ENCODE measurements around the gene R3HDM4.

Gene R3HDM4

GRCh38 chr19:900302-901111, 12.5 kb downstream of the R3HDM4 start:
- Histone ChIP-seq H2BK15ac (ENCODE audit: low read length) (no peak overlapping the region), H2BK12ac (ENCODE audit: low read length) (no peak overlapping the region), H4K8ac (ENCODE audit: low read depth, low read length) (no peak overlapping the region), H4K91ac (ENCODE audit: low read depth, low read length, poor library complexity) (no peak overlapping the region), H3K14ac (ENCODE audit: low read length) (no peak overlapping the region), H2BK120ac (ENCODE audit: low read depth, low read length) (no peak overlapping the region), H3K4me3 (ENCODE audit: low read length in 2 of 2) (no peak overlapping the region), H3K18ac (ENCODE audit: low read length) (peak overlapping the region; percentile 52), H3K27ac (replicated peaks; ENCODE audit: low read length) (no peak overlapping the region), H3K4ac (ENCODE audit: low read length) (no peak overlapping the region), H3K27me3 (ENCODE audit: control insufficient read depth in 3 of 3, insufficient read depth in 3 of 3, low read depth in 1 of 3, low read length in 3 of 3) (no peaks in the 10 kb centered on the region), H2BK5ac (ENCODE audit: low read length) (peak overlapping the region; percentile 75), H2AFZ (ENCODE audit: low read length) (no peak overlapping the region), H3K9ac (ENCODE audit: low read depth, low read length, poor library complexity) (no peak overlapping the region), H3K79me1 (ENCODE audit: low read depth, low read length) (peaks cover 11% of the 10 kb centered on the region), H2AK5ac (ENCODE audit: low read depth, low read length) (no peak overlapping the region), H3K23ac (ENCODE audit: low read depth, low read length, poor library complexity) (no peak overlapping the region), H3K9me3 (replicated peaks in 1 of 2; ENCODE audit: control insufficient read depth in 2 of 2, insufficient read depth in 1 of 2, low read depth in 1 of 2, low read length in 2 of 2) (no peaks in the 10 kb centered on the region), H3K4me1 (ENCODE audit: control insufficient read depth in 2 of 2, insufficient read depth in 1 of 2, low read depth in 1 of 2, low read length in 2 of 2) (peaks cover 5 to 7% of the 10 kb centered on the region in 2 donors), H3K36me3 (replicated peaks in 1 of 2; ENCODE audit: control insufficient read depth in 2 of 2, insufficient read depth in 2 of 2, low read length in 2 of 2) (peaks cover 3 to 53% of the 10 kb centered on the region in 2 donors), H3K4me2 (ENCODE audit: insufficient read depth, low read length, poor library complexity, severe bottlenecking) (no peak overlapping the region)
- no CpG with 5 or more reads among the region's 30 CpGs for WGBS, 2 donors (ENCODE audit: extremely low coverage in 2 of 2, insufficient read length in 2 of 2, insufficient replicate concordance in 1 of 2)
- DNase-seq (ENCODE audit: low spot score): no peak

- Histone ChIP-seq H4K8ac (ENCODE audit: low read depth, low read length) (no peak overlapping the region), H3K23ac (ENCODE audit: low read depth, low read length, poor library complexity) (no peak overlapping the region), H2AK5ac (ENCODE audit: low read depth, low read length) (no peak overlapping the region), H3K9ac (ENCODE audit: low read depth, low read length, poor library complexity) (no peak overlapping the region), H3K79me1 (ENCODE audit: low read depth, low read length) (peaks cover 10% of the 10 kb centered on the region), H2BK12ac (ENCODE audit: low read length) (no peak overlapping the region), H3K27ac (replicated peaks; ENCODE audit: low read length) (no peak overlapping the region), H3K18ac (ENCODE audit: low read length) (no peak overlapping the region), H3K27me3 (ENCODE audit: control insufficient read depth in 3 of 3, insufficient read depth in 3 of 3, low read depth in 1 of 3, low read length in 3 of 3) (no peaks in the 10 kb centered on the region), H2BK120ac (ENCODE audit: low read depth, low read length) (no peak overlapping the region), H3K36me3 (replicated peaks in 1 of 2; ENCODE audit: control insufficient read depth in 2 of 2, insufficient read depth in 2 of 2, low read length in 2 of 2) (peaks cover 3 to 53% of the 10 kb centered on the region in 2 donors), H2BK5ac (ENCODE audit: low read length) (peak overlapping the region; percentile 75), H3K4me2 (ENCODE audit: insufficient read depth, low read length, poor library complexity, severe bottlenecking) (no peak overlapping the region), H2AFZ (ENCODE audit: low read length) (no peak overlapping the region), H3K4me3 (ENCODE audit: low read length in 2 of 2) (no peak overlapping the region), H3K4me1 (ENCODE audit: control insufficient read depth in 2 of 2, insufficient read depth in 1 of 2, low read depth in 1 of 2, low read length in 2 of 2) (peaks cover 5 to 7% of the 10 kb centered on the region in 2 donors), H3K14ac (ENCODE audit: low read length) (no peak overlapping the region), H3K9me3 (replicated peaks in 1 of 2; ENCODE audit: control insufficient read depth in 2 of 2, insufficient read depth in 1 of 2, low read depth in 1 of 2, low read length in 2 of 2) (no peaks in the 10 kb centered on the region), H2BK15ac (ENCODE audit: low read length) (no peak overlapping the region), H3K4ac (ENCODE audit: low read length) (no peak overlapping the region), H4K91ac (ENCODE audit: low read depth, low read length, poor library complexity) (no peak overlapping the region)
- WGBS, 2 donors (ENCODE audit: extremely low coverage in 2 of 2, insufficient read length in 2 of 2, insufficient replicate concordance in 1 of 2): no CpG with 5 or more reads among the region's 15 CpGs
- DNase-seq (ENCODE audit: low spot score): no peak
These were observed 13.0 kb downstream of the R3HDM4 start for GRCh38 chr19:900043-900301.

- H3K23ac ChIP-seq (ENCODE audit: low read depth, low read length, poor library complexity): no peak overlapping the region
- no peak overlapping the region for H4K91ac ChIP-seq (ENCODE audit: low read depth, low read length, poor library complexity)
- H3K14ac ChIP-seq (ENCODE audit: low read length): no peak overlapping the region
- no peak overlapping the region for H2BK120ac ChIP-seq (ENCODE audit: low read depth, low read length)
- no CpG with 5 or more reads among the region's 32 CpGs for WGBS, 2 donors (ENCODE audit: extremely low coverage in 2 of 2, insufficient read length in 2 of 2, insufficient replicate concordance in 1 of 2)
- H3K9me3 ChIP-seq (replicated peaks in 1 of 2; ENCODE audit: control insufficient read depth in 2 of 2, insufficient read depth in 1 of 2, low read depth in 1 of 2, low read length in 2 of 2): no peaks in the 10 kb centered on the region
- H3K27ac ChIP-seq (replicated peaks; ENCODE audit: low read length): no peak overlapping the region
- no peak overlapping the region for H3K4ac ChIP-seq (ENCODE audit: low read length)
- H2BK5ac ChIP-seq (ENCODE audit: low read length): peak overlapping the region; percentile 75
- H3K4me1 ChIP-seq (ENCODE audit: control insufficient read depth in 2 of 2, insufficient read depth in 1 of 2, low read depth in 1 of 2, low read length in 2 of 2): peaks cover 5 to 7% of the 10 kb centered on the region in 2 donors
- H3K27me3 ChIP-seq (ENCODE audit: control insufficient read depth in 3 of 3, insufficient read depth in 3 of 3, low read depth in 1 of 3, low read length in 3 of 3): no peaks in the 10 kb centered on the region
- H2BK15ac ChIP-seq (ENCODE audit: low read length): no peak overlapping the region
- H3K36me3 ChIP-seq (replicated peaks in 1 of 2; ENCODE audit: control insufficient read depth in 2 of 2, insufficient read depth in 2 of 2, low read length in 2 of 2): peaks cover 3 to 53% of the 10 kb centered on the region in 2 donors
- no peak overlapping the region for H2BK12ac ChIP-seq (ENCODE audit: low read length)
- H2AK5ac ChIP-seq (ENCODE audit: low read depth, low read length): no peak overlapping the region
- no peak overlapping the region for H4K8ac ChIP-seq (ENCODE audit: low read depth, low read length)
- no peak for DNase-seq (ENCODE audit: low spot score)
- no peak overlapping the region for H3K4me2 ChIP-seq (ENCODE audit: insufficient read depth, low read length, poor library complexity, severe bottlenecking)
- H3K18ac ChIP-seq (ENCODE audit: low read length): peak overlapping the region; percentile 28
- H3K4me3 ChIP-seq (ENCODE audit: low read length in 2 of 2): no peak overlapping the region
- peaks cover 10% of the 10 kb centered on the region for H3K79me1 ChIP-seq (ENCODE audit: low read depth, low read length)
- no peak overlapping the region for H2AFZ ChIP-seq (ENCODE audit: low read length)
- H3K9ac ChIP-seq (ENCODE audit: low read depth, low read length, poor library complexity): no peak overlapping the region
These were observed 13.5 kb downstream of the R3HDM4 start for GRCh38 chr19:899336-900042.

GRCh38 chr19:898663-899062, 14.4 kb downstream of the R3HDM4 start:
- Histone ChIP-seq H3K14ac (ENCODE audit: low read length) (no peak overlapping the region), H3K9me3 (replicated peaks in 1 of 2; ENCODE audit: control insufficient read depth in 2 of 2, insufficient read depth in 1 of 2, low read depth in 1 of 2, low read length in 2 of 2) (no peaks in the 10 kb centered on the region), H2BK15ac (ENCODE audit: low read length) (no peak overlapping the region), H4K8ac (ENCODE audit: low read depth, low read length) (no peak overlapping the region), H2AK5ac (ENCODE audit: low read depth, low read length) (peak overlapping the region; percentile 56), H3K79me1 (ENCODE audit: low read depth, low read length) (peaks cover 10% of the 10 kb centered on the region), H3K4me2 (ENCODE audit: insufficient read depth, low read length, poor library complexity, severe bottlenecking) (no peak overlapping the region), H3K27me3 (ENCODE audit: control insufficient read depth in 3 of 3, insufficient read depth in 3 of 3, low read depth in 1 of 3, low read length in 3 of 3) (no peaks in the 10 kb centered on the region), H2BK5ac (ENCODE audit: low read length) (no peak overlapping the region), H3K27ac (replicated peaks; ENCODE audit: low read length) (no peak overlapping the region), H3K4ac (ENCODE audit: low read length) (no peak overlapping the region), H3K23ac (ENCODE audit: low read depth, low read length, poor library complexity) (no peak overlapping the region), H2BK120ac (ENCODE audit: low read depth, low read length) (no peak overlapping the region), H2AFZ (ENCODE audit: low read length) (no peak overlapping the region), H3K18ac (ENCODE audit: low read length) (no peak overlapping the region), H4K91ac (ENCODE audit: low read depth, low read length, poor library complexity) (no peak overlapping the region), H3K9ac (ENCODE audit: low read depth, low read length, poor library complexity) (no peak overlapping the region), H2BK12ac (ENCODE audit: low read length) (peak overlapping the region; percentile 22), H3K36me3 (replicated peaks in 1 of 2; ENCODE audit: control insufficient read depth in 2 of 2, insufficient read depth in 2 of 2, low read length in 2 of 2) (peaks cover 3 to 53% of the 10 kb centered on the region in 2 donors), H3K4me1 (ENCODE audit: control insufficient read depth in 2 of 2, insufficient read depth in 1 of 2, low read depth in 1 of 2, low read length in 2 of 2) (peaks cover 5 to 7% of the 10 kb centered on the region in 2 donors), H3K4me3 (ENCODE audit: low read length in 2 of 2) (no peak overlapping the region)
- DNase-seq (ENCODE audit: low spot score): no peak
- no CpG with 5 or more reads among the region's 20 CpGs for WGBS, 2 donors (ENCODE audit: extremely low coverage in 2 of 2, insufficient read length in 2 of 2, insufficient replicate concordance in 1 of 2)
